Lower leg skin (tissue), 3 donors: ENCODE data around the gene SORT1.

Experiments
- CTCF ChIP-seq, 3 donors: fragments of 450-650 bp; IDR thresholded peaks; one replicate each; pipeline ENCODE4 v1.5.1; 2016; ENCODE audit warnings: antibody characterized with exemption in 3 of 3, mild to moderate bottlenecking in 3 of 3, moderate library complexity in 2 of 3
- POLR2A ChIP-seq, 2 donors: fragments of 450-650 bp; IDR thresholded peaks; one replicate each; pipeline ENCODE4 v1.6.1; 2016 to 2017; ENCODE audit warnings: antibody characterized with exemption in 2 of 2, mild to moderate bottlenecking in 1 of 2, moderate library complexity in 1 of 2

GRCh38 chr1:109298666-109299557 is 98.8 kb downstream of the SORT1 start:
- TF ChIP-seq POLR2A (IDR thresholded peaks at IDR 0.05), result no peak
- TF ChIP-seq CTCF (IDR thresholded peaks at IDR 0.05), result no peak
